ENCODE measurements around the gene OR51F2.
"Not testable (repeated sequence)": the region's sequence is repeated elsewhere in the genome, so short reads cannot be mapped to it uniquely, and the experiment has no call there.

Gene OR51F2

GRCh38 chr11:4798427-4799183 is 22.5 kb upstream of the OR51F2 start:
- no peak overlapping the region for H2AFZ ChIP-seq (ENCODE audit: low read length)
- no peak overlapping the region for H3K4me2 ChIP-seq (ENCODE audit: low read depth, low read length, poor library complexity, severe bottlenecking)
- H4K20me1 ChIP-seq (ENCODE audit: insufficient read depth, low read length, poor library complexity, severe bottlenecking), result no peaks in the 10 kb centered on the region
- H3K27me3 ChIP-seq (ENCODE audit: insufficient read depth, low read length, poor library complexity, severe bottlenecking), result no peaks in the 10 kb centered on the region
- no peaks in the 10 kb centered on the region for H3K4me1 ChIP-seq (ENCODE audit: insufficient read depth, low read length, poor library complexity, severe bottlenecking)
- TF ChIP-seq, protein P1, sequence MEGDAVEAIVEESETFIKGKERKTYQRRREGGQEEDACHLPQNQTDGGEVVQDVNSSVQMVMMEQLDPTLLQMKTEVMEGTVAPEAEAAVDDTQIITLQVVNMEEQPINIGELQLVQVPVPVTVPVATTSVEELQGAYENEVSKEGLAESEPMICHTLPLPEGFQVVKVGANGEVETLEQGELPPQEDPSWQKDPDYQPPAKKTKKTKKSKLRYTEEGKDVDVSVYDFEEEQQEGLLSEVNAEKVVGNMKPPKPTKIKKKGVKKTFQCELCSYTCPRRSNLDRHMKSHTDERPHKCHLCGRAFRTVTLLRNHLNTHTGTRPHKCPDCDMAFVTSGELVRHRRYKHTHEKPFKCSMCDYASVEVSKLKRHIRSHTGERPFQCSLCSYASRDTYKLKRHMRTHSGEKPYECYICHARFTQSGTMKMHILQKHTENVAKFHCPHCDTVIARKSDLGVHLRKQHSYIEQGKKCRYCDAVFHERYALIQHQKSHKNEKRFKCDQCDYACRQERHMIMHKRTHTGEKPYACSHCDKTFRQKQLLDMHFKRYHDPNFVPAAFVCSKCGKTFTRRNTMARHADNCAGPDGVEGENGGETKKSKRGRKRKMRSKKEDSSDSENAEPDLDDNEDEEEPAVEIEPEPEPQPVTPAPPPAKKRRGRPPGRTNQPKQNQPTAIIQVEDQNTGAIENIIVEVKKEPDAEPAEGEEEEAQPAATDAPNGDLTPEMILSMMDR (conservative IDR thresholded peaks at IDR 0.05; ENCODE audit: low read length), result no peak
- no peak for TF ChIP-seq EZH2phosphoT487 (IDR thresholded peaks at IDR 0.05; ENCODE audit: borderline replicate concordance)
- no peak overlapping the region for H3K9ac ChIP-seq (ENCODE audit: low read depth, low read length, poor library complexity, severe bottlenecking)
- H3K36me3 ChIP-seq (ENCODE audit: insufficient read depth, low read length), result no peaks in the 10 kb centered on the region
- H3K4me3 ChIP-seq (ENCODE audit: low read length, poor library complexity, severe bottlenecking), result no peak overlapping the region
- H3K79me2 ChIP-seq (ENCODE audit: insufficient read depth, low read length), result no peaks in the 10 kb centered on the region
- H3F3A ChIP-seq (ENCODE audit: low read depth), result no peaks in the 10 kb centered on the region
- no peaks in the 10 kb centered on the region for H3K9me2 ChIP-seq (replicated peaks; ENCODE audit: low read depth, low read length)
- H3K9me3 ChIP-seq (ENCODE audit: insufficient read depth, low read depth, low read length), result no peaks in the 10 kb centered on the region

GRCh38 chr11:4801316-4801715 is 19.8 kb upstream of the OR51F2 start:
- H3K4me1 ChIP-seq (ENCODE audit: insufficient read depth, low read length, poor library complexity, severe bottlenecking); H3K9me2 ChIP-seq (replicated peaks; ENCODE audit: low read depth, low read length); H3F3A ChIP-seq (ENCODE audit: low read depth); H3K9ac ChIP-seq (ENCODE audit: low read depth, low read length, poor library complexity, severe bottlenecking); H3K27me3 ChIP-seq (ENCODE audit: insufficient read depth, low read length, poor library complexity, severe bottlenecking); H3K9me3 ChIP-seq (ENCODE audit: insufficient read depth, low read depth, low read length); H3K4me2 ChIP-seq (ENCODE audit: low read depth, low read length, poor library complexity, severe bottlenecking); H4K20me1 ChIP-seq (ENCODE audit: insufficient read depth, low read length, poor library complexity, severe bottlenecking); H2AFZ ChIP-seq (ENCODE audit: low read length); H3K79me2 ChIP-seq (ENCODE audit: insufficient read depth, low read length); H3K4me3 ChIP-seq (ENCODE audit: low read length, poor library complexity, severe bottlenecking); H3K36me3 ChIP-seq (ENCODE audit: insufficient read depth, low read length): not testable (repeated sequence)

- no peak within 1 kb of the TSS for H3K4me2 ChIP-seq (ENCODE audit: low read depth, low read length, poor library complexity, severe bottlenecking)
- no peaks in the 10 kb centered on the region for H4K20me1 ChIP-seq (ENCODE audit: insufficient read depth, low read length, poor library complexity, severe bottlenecking)
- no peak within 1 kb of the TSS for H2AFZ ChIP-seq (ENCODE audit: low read length)
- H3K27me3 ChIP-seq (ENCODE audit: insufficient read depth, low read length, poor library complexity, severe bottlenecking), result no peaks in the 10 kb centered on the region
- no peaks in the 10 kb centered on the region for H3F3A ChIP-seq (ENCODE audit: low read depth)
- no peaks in the 10 kb centered on the region for H3K4me1 ChIP-seq (ENCODE audit: insufficient read depth, low read length, poor library complexity, severe bottlenecking)
- no peak within 1 kb of the TSS for H3K4me3 ChIP-seq (ENCODE audit: low read length, poor library complexity, severe bottlenecking)
- no peaks in the 10 kb centered on the region for H3K9me3 ChIP-seq (ENCODE audit: insufficient read depth, low read depth, low read length)
- H3K9ac ChIP-seq (ENCODE audit: low read depth, low read length, poor library complexity, severe bottlenecking), result no peak within 1 kb of the TSS
- no peaks in the 10 kb centered on the region for H3K9me2 ChIP-seq (replicated peaks; ENCODE audit: low read depth, low read length)
- H3K36me3 ChIP-seq (ENCODE audit: insufficient read depth, low read length), result no peaks in the 10 kb centered on the region
- no peak for TF ChIP-seq EZH2phosphoT487 (IDR thresholded peaks at IDR 0.05; ENCODE audit: borderline replicate concordance)
- TF ChIP-seq, protein P1 (conservative IDR thresholded peaks at IDR 0.05; ENCODE audit: low read length), result no peak
- no peaks in the 10 kb centered on the region for H3K79me2 ChIP-seq (ENCODE audit: insufficient read depth, low read length)
Measured at GRCh38 chr11:4804280-4804679, 16.8 kb upstream of the OR51F2 start, which contains the start of gene OR52R1. Gene OR52R1 (minus strand): TSS chr11:4804380. CDS start chr11:4804380, 0 bp downstream.

DNA sequence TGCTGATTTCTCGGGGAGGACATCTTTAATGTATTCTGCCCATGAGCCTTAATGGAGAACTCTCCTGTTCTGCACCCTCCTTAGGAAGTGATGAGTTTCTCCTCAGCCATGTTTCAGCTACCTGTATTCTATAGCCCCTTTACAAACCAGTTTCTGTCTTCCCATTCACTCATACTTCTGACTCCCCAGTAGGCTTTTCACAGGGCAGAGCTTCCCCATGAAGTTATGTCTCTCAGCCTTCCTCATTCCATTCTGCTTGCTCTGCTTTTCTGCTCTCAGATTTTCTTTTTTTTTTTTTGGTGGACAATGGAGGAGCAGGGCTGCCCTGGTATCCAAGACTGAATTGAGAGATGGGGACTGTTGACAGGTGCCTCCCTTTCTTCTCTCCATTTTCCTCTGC is 12.6 kb upstream of the OR51F2 start:
- Histone ChIP-seq H3K4me3 (ENCODE audit: low read length, poor library complexity, severe bottlenecking) (no peak overlapping the region), H3K9me2 (replicated peaks; ENCODE audit: low read depth, low read length) (no peaks in the 10 kb centered on the region), H3K79me2 (ENCODE audit: insufficient read depth, low read length) (no peaks in the 10 kb centered on the region), H3K9me3 (ENCODE audit: insufficient read depth, low read depth, low read length) (no peaks in the 10 kb centered on the region), H3K27me3 (ENCODE audit: insufficient read depth, low read length, poor library complexity, severe bottlenecking) (no peaks in the 10 kb centered on the region), H4K20me1 (ENCODE audit: insufficient read depth, low read length, poor library complexity, severe bottlenecking) (no peaks in the 10 kb centered on the region), H3K4me2 (ENCODE audit: low read depth, low read length, poor library complexity, severe bottlenecking) (no peak overlapping the region), H2AFZ (ENCODE audit: low read length) (no peak overlapping the region), H3F3A (ENCODE audit: low read depth) (no peaks in the 10 kb centered on the region), H3K9ac (ENCODE audit: low read depth, low read length, poor library complexity, severe bottlenecking) (no peak overlapping the region), H3K4me1 (ENCODE audit: insufficient read depth, low read length, poor library complexity, severe bottlenecking) (no peaks in the 10 kb centered on the region), H3K36me3 (ENCODE audit: insufficient read depth, low read length) (no peaks in the 10 kb centered on the region)
- TF ChIP-seq, protein P1 (conservative IDR thresholded peaks at IDR 0.05; ENCODE audit: low read length), result no peak
- no peak for TF ChIP-seq EZH2phosphoT487 (IDR thresholded peaks at IDR 0.05; ENCODE audit: borderline replicate concordance)

Measured in Loucy (cell line).